BLaER1 treated with 17β-estradiol and CSF1 and Interleukin-3, amounts not matched to agents 10 nM and 100 nM (cell line): ENCODE results near the gene AGXT.
A peak's percentile ranks its signal among the peaks of the same experiment; 100 is the strongest.

ENCODE experiments used
- H3K27ac ChIP-seq, 11 experiments: shearing (Covaris generic); formaldehyde crosslinking; 2 replicates each; pipeline ENCODE4 v1.8.1; 2022
- H3K27me3 ChIP-seq, 11 experiments: shearing (Covaris generic); formaldehyde crosslinking; 2 replicates each; pipeline ENCODE4 v1.8.1; 2022
- H3K36me3 ChIP-seq, 11 experiments: shearing (Covaris generic); formaldehyde crosslinking; 2 replicates each; pipeline ENCODE4 v1.8.1; 2022
- H3K4me1 ChIP-seq, 10 experiments: shearing (Covaris generic); formaldehyde crosslinking; 2 replicates each; pipeline ENCODE4 v1.8.1; 2022
- H3K4me2 ChIP-seq, 11 experiments: shearing (Covaris generic); formaldehyde crosslinking; 2 replicates each; pipeline ENCODE4 v1.8.1; 2022
- H3K4me3 ChIP-seq, 10 experiments: shearing (Covaris generic); formaldehyde crosslinking; 2 replicates each; pipeline ENCODE4 v1.8.1; 2022
- H3K9ac ChIP-seq, 11 experiments: shearing (Covaris generic); formaldehyde crosslinking; 2 replicates each; pipeline ENCODE4 v1.8.1; 2022
- H3K9me3 ChIP-seq, 11 experiments: shearing (Covaris generic); formaldehyde crosslinking; replicated peaks in 1 of 11; 2 replicates each; pipeline ENCODE4 v1.8.1; 2022
- H4K20me1 ChIP-seq, 11 experiments: shearing (Covaris generic); formaldehyde crosslinking; 2 replicates each; pipeline ENCODE4 v1.8.1; 2022
- Cebpa-rat ChIP-seq, 11 experiments: shearing (Covaris generic); IDR thresholded peaks; 2 replicates each; pipeline ENCODE4 v1.8.1; 2022

The AGXT gene

DNA sequence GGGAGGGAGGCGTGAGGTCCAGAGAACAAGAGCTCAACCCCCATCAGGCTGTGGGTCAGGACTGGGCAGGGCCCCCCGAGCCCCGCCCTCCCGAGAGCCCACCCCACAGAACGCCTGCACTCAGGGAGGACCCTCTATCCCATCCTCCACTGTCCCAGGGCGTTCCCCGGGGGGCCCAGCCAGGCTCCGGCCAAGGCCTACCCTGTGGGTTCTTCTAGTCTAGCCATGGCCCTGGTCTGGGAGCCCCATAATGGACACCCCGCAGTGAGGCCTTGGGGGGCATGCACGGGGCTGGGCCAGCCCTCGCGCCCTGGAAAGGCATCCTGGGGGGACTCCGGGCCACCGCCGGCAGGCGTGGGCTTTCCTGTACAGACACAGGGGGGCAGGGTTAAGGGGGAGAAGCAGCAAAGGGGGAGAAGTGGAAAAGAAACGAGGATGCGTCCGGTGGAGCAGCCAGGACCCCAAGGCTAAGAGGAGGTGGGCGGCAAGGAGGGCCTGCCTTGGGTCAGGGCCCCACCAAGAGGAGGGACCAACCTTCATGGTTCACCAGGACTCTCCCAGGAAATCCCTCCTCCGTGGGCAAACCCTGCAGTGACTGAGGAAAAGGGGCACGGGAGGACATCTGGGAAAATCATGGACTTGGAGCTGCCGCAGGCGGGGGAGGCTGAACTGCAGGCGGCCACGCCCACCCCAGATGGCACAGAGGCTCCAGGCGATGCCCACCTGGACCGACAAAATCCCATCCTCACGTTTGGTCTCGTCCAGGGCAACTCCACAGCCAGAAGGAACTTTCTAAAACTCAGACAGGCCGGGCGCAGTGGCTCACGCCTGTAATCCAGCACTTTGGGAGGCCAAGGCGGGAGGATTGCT is 34.8 kb downstream of the AGXT start:
- H3K4me1 ChIP-seq = peaks cover 14 to 67% (median 51%) of the 10 kb centered on the region in 10 experiments
- H3K9ac ChIP-seq = no peak overlapping the region
- 0 out of 22 replicates have a peak, but pooled peaks cover 0 to 7% (median 0%) of the 10 kb centered on the region in 11 experiments for H3K9me3 ChIP-seq
- no peak for TF ChIP-seq Cebpa-rat (IDR thresholded peaks at IDR 0.05)
- H4K20me1 ChIP-seq = peaks cover 0 to 24% (median 13%) of the 10 kb centered on the region in 11 experiments; a peak in 12 of 22 replicates
- H3K4me2 ChIP-seq = peak overlapping the region in 5 of 11 experiments; percentile 5 to 100 (median 18); a peak in 6 of 22 replicates
- no peak overlapping the region for H3K27ac ChIP-seq
- H3K4me3 ChIP-seq = no peak overlapping the region
- no peaks in the 10 kb centered on the region for H3K36me3 ChIP-seq
- H3K27me3 ChIP-seq = peaks cover 0 to 5% (median 0%) of the 10 kb centered on the region in 11 experiments; a peak in 1 of 22 replicates

DNA sequence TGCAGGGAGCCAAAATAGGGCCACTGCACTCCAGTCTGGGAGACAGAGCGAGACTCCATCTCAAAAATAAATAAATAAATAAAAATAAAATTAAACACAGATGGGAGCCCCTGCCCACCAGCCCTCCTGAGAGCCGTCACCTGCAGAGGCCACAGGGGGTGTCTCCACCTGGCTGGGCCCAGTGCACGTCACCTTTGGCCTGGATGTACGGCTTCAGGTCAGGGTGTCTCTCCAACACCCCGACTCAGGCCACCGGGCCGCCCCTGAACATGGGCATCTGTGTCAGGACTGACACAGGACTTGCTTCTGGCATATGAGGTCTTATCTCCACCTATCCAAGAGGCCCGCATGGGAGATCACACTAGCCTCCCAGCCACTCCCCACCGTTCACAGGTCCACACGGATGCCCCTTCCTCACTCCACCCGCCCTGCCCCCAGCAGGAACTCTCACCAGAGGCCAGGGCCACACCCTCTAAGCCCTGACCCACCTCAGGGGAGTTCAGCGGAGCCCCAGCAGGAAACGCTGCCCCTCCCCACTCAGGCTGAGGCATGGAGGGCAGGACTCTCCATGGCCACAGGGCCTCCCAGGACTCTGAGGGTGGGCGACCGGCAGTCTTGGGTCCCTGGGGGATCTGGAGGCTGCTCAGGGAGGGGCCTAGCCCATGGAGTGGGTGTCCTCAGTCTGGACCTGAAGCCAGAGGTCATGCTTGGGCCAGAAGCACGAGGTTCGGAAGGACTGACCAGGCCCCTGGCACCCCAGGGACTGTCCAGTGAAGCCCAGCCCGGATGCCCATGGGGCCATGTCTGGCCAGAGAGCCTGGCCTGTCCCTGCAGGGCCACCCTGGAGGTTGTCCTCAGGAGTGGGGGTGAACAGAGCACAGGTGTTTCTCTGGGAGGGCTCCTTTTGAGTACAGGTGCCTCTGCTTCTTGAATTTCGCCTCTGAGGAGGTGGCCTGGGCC is 35.9 kb downstream of the AGXT start:
- TF ChIP-seq Cebpa-rat (IDR thresholded peaks at IDR 0.05) = no peak
- H3K27me3 ChIP-seq = peaks cover 0 to 5% (median 0%) of the 10 kb centered on the region in 11 experiments; a peak in 1 of 22 replicates
- 0 out of 22 replicates have a peak, but pooled peaks cover 0 to 7% (median 0%) of the 10 kb centered on the region in 11 experiments for H3K9me3 ChIP-seq
- peaks cover 0 to 24% (median 13%) of the 10 kb centered on the region in 11 experiments; a peak in 12 of 22 replicates for H4K20me1 ChIP-seq
- H3K4me3 ChIP-seq = peak overlapping the region in 1 of 10 experiments; percentile 13; a peak in 1 of 20 replicates
- peak overlapping the region in 3 of 11 experiments; percentile 21 to 36 (median 35); a peak in 5 of 22 replicates for H3K9ac ChIP-seq
- peak overlapping the region; percentile 30 to 100 (median 85) for H3K4me2 ChIP-seq
- no peaks in the 10 kb centered on the region for H3K36me3 ChIP-seq
- H3K27ac ChIP-seq = no peak overlapping the region
- peaks cover 14 to 57% (median 43%) of the 10 kb centered on the region in 10 experiments for H3K4me1 ChIP-seq

DNA sequence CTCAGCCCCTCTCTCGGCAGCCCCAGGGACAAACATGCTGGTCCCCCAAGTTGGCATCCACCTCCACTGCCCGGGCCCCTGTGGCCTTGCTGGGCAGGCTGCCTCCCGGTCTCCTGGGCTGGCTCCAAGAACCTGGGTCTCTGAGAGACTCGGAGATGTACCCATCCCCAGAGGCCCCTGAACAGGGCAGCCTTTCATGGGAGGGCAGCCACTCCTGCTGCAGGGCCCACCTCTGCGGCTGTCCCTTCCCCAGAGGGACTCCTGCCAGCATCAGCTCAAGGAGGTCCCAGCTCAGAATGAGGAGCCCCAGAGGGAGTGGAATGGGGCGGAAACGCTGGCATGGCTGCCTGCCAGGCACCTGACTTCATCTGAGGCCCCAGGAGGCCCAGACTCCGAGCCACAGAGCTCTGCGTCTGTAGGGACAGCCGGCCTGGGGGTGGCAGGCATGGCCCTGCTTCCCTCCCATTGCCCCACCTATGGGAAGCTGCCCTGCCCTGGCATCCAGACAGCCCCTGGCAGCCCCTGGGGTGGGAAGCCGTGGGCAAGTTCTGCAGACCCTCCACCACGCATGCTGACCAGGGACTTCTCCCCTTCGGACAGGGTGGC is 36.7 kb downstream of the AGXT start:
- H3K27me3 ChIP-seq = peaks cover 0 to 5% (median 0%) of the 10 kb centered on the region in 11 experiments; a peak in 1 of 22 replicates

GRCh38 chr2:240906141-240906910 is 37.7 kb downstream of the AGXT start, which contains the start of gene CROCC2:
TSS of gene CROCC2 (plus strand) at chr2:240906336. CDS start at chr2:240906514, 178 bp downstream.
- no peaks in the 10 kb centered on the region for H3K36me3 ChIP-seq

More for the DNA sequence above, 36.7 kb downstream of the AGXT start:
- Histone ChIP-seq H3K4me3 (no peak overlapping the region; a peak in 1 of 20 replicates), H3K36me3 (no peaks in the 10 kb centered on the region), H3K27ac (no peak overlapping the region), H3K9me3 (0 out of 22 replicates have a peak, but pooled peaks cover 0 to 7% (median 0%) of the 10 kb centered on the region in 11 experiments), H4K20me1 (peaks cover 0 to 31% (median 13%) of the 10 kb centered on the region in 11 experiments; a peak in 12 of 22 replicates), H3K4me1 (peaks cover 14 to 62% (median 43%) of the 10 kb centered on the region in 10 experiments), H3K4me2 (peak overlapping the region; percentile 30 to 100 (median 85)), H3K9ac (peak overlapping the region in 4 of 11 experiments; percentile 18 to 36 (median 28); a peak in 3 of 22 replicates)
- TF ChIP-seq Cebpa-rat (IDR thresholded peaks at IDR 0.05) = no peak

GRCh38 chr2:240906911-240907590 is 38.4 kb downstream of the AGXT start:
- Histone ChIP-seq H3K4me3 (no peak overlapping the region), H3K4me2 (peak overlapping the region in 8 of 11 experiments; percentile 5 to 100 (median 90); a peak in 11 of 22 replicates), H3K9me3 (no peaks in the 10 kb centered on the region), H3K36me3 (no peaks in the 10 kb centered on the region), H3K9ac (no peak overlapping the region), H3K27me3 (peaks cover 0 to 5% (median 0%) of the 10 kb centered on the region in 11 experiments; a peak in 1 of 22 replicates), H4K20me1 (peaks cover 0 to 31% (median 13%) of the 10 kb centered on the region in 11 experiments; a peak in 12 of 22 replicates), H3K27ac (no peak overlapping the region), H3K4me1 (peaks cover 14 to 64% (median 45%) of the 10 kb centered on the region in 10 experiments)
- TF ChIP-seq Cebpa-rat (IDR thresholded peaks at IDR 0.05) = no peak

More at GRCh38 chr2:240906141-240906910, 37.7 kb downstream of the AGXT start, which contains the start of gene CROCC2:
- Histone ChIP-seq H3K4me1 (peaks cover 14 to 66% (median 46%) of the 10 kb centered on the region in 10 experiments), H3K4me3 (no peak within 1 kb of the TSS; a peak in 1 of 20 replicates), H4K20me1 (peaks cover 0 to 31% (median 13%) of the 10 kb centered on the region in 11 experiments; a peak in 12 of 22 replicates), H3K9ac (peak within 1 kb of the TSS in 3 of 11 experiments; percentile 18 to 36 (median 35); a peak in 2 of 22 replicates), H3K27ac (no peak within 1 kb of the TSS), H3K9me3 (0 out of 22 replicates have a peak, but pooled peaks cover 0 to 1% (median 0%) of the 10 kb centered on the region in 11 experiments), H3K27me3 (peaks cover 0 to 5% (median 0%) of the 10 kb centered on the region in 11 experiments; a peak in 1 of 22 replicates), H3K4me2 (peak within 1 kb of the TSS; percentile 30 to 100 (median 85))
- no peak for TF ChIP-seq Cebpa-rat (IDR thresholded peaks at IDR 0.05)

- Histone ChIP-seq H3K4me3 (no peak overlapping the region), H3K27me3 (peaks cover 0 to 5% (median 0%) of the 10 kb centered on the region in 11 experiments; a peak in 1 of 22 replicates), H3K36me3 (no peaks in the 10 kb centered on the region), H3K9ac (no peak overlapping the region), H3K9me3 (no peaks in the 10 kb centered on the region), H3K4me1 (peaks cover 14 to 59% (median 33%) of the 10 kb centered on the region in 10 experiments), H4K20me1 (peaks cover 0 to 29% (median 17%) of the 10 kb centered on the region in 11 experiments; a peak in 12 of 22 replicates), H3K4me2 (no peak overlapping the region), H3K27ac (no peak overlapping the region)
- TF ChIP-seq Cebpa-rat (IDR thresholded peaks at IDR 0.05) = no peak
These were observed 40.8 kb downstream of the AGXT start for GRCh38 chr2:240909216-240909974.
